GM19324 (cell line): ENCODE measurements around the gene DENND2C.
"Not testable (repeated sequence)": the region's sequence is repeated elsewhere in the genome, so short reads cannot be mapped to it uniquely, and the experiment has no call there.

Experiments used
- ATAC-seq: cut with Tn5 transposase; IDR thresholded peaks from one replicate; pipeline ENCODE4 v1.9.1; 2021; ENCODE audit warnings: mild to moderate bottlenecking, moderate library complexity; ENCODE audit not compliant: unreplicated experiment, low FRiP score

The DENND2C gene

DNA sequence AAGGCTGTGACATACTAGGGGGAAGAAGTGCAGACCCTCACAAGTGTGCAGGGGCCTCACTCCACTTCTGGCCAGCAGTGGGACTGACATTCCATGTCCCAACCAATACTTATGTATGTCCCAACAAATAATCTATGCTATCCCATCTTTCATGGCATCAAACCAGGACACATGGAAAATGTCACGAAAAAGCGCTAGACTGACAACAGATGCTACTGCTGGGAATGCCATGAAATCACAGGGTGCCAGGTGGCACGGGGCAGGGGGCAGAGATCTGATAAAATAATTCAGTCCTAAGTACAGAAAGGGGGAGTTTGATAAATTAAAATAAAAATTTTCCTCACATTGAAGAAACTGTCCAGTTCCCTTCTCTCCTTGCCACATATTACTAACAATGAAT, 60.8 kb downstream of the DENND2C start:
- no peak for ATAC-seq

DNA sequence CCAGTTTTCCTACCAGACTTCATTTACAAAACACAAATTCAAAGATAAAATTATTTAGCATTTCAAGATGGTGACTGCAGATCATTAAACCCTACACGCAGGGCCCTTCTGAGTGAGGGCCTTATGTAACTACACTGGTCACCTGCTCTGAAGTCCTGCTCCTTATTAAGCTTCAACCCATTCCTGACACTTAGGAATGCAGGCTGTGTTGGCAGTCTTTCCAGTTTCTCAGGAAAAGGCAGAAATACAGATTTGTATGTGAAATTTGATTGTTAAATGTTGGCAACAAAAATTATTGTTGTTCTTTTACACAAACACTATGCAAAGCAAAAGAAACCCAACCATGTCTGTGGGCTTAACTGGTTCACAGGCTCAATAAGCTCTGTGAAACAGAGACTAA, 62.6 kb downstream of the DENND2C start:
- ATAC-seq: no peak

DNA sequence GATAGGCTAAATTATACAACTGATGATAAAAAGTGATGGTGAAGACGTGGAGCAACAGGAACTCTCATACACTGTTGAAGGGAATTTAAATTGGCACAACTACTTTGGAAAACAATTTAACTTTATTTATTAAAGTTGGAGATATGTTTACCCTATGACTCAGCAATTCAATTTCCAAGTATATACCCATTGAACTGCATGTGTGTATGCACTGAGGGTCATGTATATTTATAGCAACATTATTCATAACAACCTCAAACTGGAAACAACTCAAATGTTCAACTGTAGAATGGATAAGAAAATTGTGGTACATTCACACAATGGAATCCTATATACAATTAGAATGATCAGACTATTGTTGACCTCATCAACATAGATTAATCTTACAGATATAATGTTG, 71.9 kb downstream of the DENND2C start:
- ATAC-seq: no peak

DNA sequence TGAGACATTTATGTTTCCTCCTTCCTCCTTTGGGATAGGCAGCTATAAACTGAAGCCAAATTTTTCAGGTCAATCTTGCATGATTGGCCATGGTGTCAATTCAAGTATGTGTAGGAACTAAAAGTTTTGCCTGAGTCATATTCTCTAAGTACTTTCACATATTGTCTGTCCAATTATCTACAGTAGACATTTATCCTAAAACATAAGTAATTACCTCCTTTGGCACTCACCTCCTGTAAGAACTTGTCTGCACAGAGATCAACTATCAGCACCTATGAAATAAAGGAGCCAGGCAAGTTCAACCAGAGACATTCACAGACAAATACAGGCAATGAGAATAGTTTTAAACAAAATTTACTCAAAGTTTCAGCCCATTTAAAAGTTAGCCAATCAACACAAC, 74.2 kb downstream of the DENND2C start:
- ATAC-seq: no peak

DNA sequence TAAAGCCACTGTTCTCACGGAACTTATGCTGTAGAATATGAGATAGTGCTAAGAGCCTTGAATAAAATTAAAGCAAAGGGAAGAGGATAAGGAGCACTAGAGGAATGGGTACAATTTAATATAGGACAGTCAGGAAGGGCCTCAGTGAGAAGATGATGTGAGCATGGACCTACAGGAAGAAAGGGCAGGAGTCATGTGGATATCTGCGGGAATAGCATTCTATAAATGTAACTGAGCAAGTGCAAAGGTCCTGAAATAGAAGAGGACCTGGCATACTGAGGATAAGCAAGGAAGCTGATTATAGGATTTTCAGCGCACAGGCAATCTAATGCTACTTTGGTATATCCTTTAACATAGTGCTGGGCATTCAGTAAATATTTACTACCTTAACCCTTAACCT, 75.8 kb downstream of the DENND2C start:
- ATAC-seq: no peak

DNA sequence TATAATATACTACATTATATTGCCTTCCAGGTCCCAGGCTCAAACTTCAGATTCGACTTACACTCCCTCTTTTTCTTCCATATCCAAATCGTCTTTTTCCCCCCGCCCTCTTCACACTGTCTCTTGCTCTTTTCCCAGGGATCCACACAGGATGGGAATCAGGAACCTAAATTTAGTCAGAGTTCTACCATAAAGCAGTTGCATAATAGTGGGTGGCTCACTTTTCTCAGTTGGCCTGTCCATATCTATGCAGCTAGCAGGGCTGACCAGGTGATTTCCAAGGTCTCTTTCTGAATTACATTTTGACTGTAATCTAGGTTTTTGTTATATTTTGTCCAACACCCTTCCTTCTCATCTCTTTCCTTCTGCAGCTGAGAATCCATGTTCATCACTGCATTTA, 80.7 kb downstream of the DENND2C start:
- ATAC-seq: no peak

DNA sequence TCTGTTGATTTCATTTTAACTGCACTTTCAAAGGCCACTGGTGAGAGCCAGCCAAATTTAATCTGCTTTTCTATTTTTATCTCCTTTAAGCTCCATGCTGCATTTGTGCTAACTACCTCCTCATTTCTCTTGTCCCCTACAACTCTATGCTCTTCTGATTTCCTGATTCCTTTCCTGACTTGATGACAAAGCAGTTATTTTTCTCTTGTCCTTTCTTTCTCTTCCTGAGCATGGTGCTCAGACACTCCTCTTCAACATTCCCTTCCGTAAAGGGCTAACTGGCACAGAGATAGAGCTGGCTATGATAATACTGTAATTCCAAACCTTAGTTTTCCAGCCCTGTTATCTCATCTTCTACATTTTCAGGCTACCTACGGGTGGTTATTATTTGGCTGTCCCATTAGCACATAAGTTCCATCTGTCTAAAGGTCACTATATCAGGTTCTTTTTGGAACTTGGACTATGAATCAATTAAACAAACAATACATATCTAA, 81.6 kb downstream of the DENND2C start:
- no peak for ATAC-seq

DNA sequence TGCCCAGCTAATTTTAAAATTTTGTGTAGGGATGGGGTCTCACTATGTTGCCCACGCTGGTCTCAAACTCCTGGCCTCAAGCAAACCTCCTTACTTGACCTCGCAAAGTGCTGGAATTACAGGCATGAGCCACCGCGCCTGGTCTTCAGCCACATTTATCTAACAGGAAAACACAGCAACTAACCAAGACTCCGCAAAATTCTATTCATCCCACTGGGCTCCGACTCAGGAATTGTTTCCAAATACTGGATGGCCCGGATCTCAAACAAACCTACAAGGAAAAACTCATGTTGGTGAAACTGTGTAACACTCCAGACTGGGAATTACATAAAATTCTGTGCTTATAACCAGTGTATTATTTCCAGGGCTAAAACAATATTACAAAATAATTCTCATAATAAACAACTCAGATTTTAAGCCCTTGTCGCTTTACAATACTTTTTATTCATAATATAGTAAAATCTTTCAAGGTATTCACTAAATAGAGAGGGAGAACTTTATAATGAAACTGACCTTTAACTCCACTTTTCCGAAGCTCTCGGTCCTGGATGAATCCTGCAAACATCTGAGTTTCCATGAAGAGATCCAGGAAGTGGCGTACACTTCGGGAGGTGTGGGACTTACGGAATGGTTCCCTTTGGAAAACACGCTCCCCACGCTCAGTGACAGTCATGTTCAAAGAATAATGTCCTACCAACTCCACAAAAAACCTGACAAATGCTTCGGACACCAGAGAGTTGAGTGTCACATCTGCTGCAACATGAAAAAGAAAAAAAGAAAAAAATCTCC, 82.5 kb downstream of the DENND2C start:
- ATAC-seq: no peak

DNA sequence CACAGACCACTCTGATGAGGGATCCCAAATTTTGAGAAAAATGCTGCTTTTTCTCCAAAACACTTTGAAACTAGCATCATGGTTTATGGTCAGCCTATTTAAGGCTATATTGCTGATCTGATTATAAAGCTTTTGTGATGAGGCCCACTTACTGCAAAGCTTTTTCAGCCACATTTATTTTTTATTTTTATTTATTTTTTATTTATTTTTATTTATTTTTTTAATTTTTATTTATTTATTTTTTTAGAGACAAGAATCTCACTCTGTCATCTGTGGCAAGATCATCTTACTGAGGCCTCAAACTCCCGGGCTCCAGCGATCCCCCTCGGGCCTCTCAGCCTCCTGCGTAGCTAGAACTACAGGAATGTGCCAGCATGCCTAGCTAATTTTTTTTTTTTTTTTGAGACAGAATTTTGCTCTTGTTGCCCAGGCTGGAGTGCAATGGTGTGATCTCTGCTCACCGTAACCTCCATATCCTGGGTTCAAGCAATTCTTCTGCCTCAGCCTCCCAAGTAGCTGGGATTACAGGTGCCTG, 83.3 kb downstream of the DENND2C start:
- no peak for ATAC-seq

DNA sequence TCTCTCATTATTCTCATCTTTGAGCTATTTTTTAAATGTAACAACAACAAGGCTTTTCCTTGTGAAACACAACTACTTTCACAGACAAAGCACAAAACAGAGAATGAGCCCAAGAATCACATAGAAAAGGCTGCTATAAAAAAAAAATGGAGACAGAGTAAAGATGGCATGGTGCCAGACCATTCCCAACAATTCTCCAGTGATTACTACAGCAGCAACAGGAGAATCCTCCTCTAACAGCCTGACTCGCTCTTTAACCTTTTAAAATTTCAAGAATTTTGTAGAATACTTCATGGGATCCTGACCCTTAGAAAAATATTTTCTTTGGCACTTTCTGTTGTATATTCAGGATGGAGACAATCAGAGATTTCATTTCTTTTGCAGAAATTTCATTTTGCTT, 84.6 kb downstream of the DENND2C start:
- no peak for ATAC-seq

DNA sequence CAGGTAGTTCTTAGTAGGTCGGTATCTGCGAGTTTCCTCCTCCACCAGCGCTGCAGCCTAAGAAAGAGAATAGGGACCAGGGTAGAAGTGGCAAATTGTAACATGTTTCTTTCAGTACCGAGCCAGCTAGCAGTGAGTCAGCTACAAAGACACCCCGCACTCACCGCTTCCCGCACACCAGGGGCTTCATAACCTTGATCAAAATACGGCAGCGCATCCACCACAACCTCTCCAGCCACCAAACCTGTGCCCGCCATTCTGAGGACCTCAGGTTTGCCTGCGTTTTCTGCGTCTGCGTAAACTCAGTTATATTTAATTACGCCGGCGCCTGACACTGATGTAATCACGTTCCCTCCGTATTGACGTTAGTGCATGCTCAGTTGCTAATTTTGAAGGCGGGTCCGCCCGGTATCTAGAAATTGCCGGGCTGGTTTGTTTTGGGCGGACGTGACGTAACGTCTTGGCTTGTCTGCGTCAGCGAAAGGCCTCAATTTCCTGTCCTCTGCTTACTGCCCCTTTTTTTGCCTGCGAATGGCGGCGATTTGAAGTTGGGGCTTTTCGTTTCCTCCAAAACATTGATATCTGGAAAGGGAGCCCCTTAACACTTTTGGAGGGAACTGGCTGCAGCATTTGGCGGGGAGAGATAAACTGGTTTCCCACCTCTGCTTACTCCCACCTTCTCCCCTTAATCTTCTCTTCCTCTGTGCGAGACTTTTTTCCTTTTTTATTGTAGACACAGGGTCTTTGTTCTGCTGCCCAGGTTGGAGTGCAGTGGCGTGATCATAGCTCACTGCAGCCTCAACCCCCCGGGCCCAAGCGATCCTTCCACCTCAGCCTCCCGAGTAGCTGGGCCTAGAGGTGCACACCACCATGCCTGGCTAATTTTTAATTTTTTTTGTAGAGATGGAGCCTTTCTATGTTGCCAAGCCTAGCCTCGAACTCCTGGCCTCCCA, 88.2 kb downstream of the DENND2C start, which contains the start of gene BCAS2:
Gene BCAS2 (minus strand): TSS at position 281 of the 953 bp plus-strand sequence. CDS start 24 bp downstream, at position 257.
- ATAC-seq: peak; percentile 99

DNA sequence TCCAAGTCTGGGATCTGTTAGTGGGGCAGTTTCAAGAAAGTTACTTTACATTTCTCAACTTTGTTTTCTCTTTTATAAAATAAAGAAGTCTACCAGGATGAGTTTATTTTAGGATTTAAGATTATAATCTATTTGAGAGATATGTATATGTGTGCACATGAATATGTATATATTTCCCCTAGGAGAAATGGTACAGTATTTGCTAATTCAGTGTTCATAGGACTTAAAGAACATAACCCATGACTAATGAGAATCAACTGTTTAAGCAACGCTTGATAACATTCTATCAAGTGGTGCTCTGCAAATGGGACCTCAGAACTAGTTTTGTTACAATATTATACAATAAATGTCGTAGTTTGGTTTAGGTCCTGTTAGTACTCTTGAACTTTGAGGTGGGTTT, 95.5 kb downstream of the DENND2C start:
- ATAC-seq: no peak

DNA sequence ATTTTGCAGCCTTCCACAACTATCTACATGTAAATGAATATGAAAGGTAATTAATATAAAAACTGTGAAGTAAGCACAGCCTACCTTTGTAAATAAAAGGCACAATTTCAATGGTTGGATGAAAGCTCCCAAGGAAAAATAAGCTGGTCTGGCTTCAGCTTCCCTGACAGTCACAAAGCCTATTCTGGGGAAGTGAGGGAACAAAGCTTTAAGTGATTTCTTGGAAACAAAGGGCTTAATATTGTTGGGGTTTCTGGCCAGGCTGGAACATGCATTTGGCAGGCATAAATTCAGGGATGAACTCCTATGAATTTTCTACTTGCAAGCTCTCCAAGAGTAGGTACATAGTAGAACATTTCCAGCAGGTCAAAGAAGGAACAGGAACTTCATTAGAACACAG, 105.7 kb downstream of the DENND2C start:
- no peak for ATAC-seq

DNA sequence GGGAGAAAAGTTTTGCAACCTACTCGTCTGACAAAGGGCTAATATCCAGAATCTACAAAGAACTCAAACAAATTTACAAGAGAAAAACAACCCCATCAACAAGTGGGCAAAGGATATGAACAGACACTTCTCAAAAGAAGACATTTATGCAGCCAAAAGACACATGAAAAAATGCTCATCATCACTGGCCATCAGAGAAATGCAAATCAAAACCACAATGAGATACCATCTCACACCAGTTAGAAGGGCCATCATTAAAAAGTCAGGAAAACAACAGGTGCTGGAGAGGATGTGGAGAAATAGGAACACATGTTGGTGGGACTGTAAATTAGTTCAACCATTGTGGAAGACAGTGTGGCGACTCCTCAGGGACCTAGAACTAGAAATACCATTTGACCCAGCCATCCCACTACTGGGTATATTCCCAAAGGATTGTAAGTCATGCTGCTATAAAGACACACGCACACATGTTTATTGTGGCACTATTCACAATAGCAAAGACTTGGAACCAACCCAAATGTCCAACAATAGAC, 106.8 kb downstream of the DENND2C start:
- ATAC-seq: not testable (repeated sequence)

DNA sequence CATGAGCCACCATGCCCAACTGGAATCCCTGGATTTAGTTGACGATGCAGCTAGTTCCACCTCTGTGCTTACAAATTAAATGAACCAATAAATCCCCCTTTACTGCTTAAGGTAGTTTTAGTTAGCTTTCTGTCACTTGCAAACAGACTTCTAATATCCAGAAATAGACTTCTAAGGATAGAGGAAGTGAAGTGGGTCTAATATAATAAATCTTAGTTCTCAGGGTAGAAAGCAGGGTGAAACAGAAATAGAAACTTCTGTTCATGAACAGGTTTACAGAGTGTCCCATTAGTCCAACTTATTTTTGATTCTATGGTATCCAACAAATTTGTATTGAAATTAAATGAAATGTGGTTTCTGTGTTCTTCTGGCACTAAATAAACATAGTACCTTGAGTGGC, 108.5 kb downstream of the DENND2C start:
- ATAC-seq: no peak

DNA sequence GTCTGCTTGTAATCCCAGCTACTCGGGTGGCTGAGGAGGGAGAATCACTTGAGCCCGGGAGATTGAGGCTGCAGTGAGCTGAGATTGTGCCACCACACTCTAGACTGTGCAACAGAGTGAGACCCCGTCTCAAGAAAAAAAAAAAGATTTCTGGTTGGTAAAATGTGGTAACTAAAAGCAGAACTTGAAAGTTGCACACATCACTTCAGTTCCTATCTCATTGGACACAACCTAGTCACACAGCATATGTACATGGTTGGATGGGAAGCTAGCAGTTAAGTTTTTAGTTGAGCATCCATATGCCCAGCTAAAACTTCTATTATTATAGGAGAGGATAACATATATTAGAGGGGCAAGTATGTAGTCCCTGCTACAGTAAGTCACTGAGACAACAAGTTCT, 110.5 kb downstream of the DENND2C start:
- no peak for ATAC-seq

DNA sequence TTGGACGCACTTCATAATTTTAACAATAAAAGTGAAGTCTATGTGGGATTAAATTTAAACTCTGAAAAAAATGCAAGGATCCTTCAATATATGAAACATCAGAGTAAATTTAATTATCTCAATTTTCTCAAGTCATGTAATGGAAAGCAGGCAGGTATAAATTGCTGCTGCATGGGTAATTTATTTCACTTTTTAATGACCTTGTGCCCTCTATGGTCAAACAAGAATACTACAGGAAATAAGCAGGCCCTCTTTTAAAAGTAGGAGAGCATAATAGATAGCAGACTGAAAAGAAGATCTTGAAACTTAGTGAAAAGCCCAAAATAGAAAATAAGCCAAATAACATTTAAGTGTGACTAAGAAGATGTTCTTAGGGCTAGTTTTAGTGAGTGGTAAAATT, 111.3 kb downstream of the DENND2C start:
- ATAC-seq: no peak

DNA sequence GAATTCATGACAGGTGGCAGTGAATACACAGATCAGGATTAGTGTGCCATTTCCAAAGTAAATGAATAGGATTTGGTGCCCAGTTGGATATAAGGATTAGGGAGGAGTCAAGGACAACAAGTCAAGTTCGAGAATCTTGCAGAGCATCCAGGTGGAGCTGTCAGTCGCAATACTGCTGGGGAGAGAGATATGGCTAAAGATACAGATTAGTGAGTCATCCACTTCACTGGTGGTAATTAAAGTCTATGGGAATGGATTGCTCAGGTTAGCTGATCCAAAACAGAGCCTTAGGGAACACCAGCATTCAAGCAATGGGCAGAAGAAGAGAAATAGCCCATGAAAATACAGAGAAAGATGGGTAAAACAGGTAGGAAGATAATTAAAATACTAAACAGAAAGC, 115.3 kb downstream of the DENND2C start:
- no peak for ATAC-seq

DNA sequence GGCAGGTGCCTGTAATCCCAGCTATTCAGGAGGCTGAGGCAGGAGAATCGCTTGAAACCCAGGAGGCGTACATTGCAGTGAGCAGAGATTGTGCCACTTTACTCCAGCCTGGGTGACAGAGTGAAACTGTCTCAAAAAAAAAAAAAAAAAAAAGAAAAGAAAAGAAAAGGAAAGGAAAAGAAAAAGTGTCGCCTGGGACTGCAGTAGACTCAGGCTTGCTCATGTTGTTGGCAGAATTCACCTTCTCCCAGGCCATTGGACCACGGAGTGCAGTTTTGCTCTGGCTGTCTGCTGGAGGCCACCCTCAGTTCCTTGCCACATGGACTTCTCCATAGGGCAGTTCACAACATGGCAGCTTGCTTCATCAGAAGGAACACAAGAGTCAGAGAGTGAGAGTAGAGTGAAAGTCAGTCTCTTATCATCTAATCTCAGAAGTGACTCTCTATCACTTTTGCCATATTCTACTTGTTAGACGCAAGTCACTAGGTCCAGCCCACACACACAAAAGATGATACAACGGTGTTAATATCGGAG, 117.7 kb downstream of the DENND2C start:
- ATAC-seq: no peak

DNA sequence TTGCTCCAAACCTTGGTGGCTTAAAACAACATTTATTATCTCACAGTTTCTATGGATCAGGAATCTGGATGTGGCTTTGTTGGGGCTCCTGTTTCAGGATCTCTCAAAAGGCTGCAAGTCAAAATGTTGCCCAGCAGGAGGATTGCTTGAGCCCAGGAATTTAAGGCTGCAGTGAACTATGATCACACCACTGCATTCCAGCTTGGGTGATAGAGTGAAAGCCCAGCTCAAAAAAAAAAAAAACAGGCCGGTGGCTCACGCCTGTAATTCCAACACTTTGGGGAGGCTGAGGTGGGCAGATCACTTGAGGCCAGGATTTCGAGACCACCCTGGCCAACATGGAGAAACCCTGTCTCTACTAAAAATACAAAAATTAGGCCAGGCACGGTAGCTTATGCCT, 118.4 kb downstream of the DENND2C start:
- ATAC-seq: no peak

DNA sequence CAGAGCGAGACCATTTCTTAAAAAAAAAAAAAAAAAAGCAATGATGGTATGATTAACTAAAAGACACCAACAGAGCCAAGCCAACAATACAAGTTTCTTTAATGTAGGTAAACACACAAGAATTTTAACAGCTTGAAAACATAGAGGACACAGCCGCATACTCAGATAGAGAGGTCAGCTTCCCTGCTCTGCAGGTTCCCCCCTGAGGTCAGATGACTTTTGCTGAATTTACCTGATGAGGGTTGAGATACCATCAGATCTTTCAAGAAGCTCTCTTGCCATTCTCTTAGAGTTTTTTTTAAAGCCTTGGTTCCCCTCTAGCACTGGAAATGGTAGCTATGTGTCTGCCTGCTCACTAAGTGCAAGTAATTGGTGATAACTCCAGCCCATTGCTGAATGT, 119.5 kb downstream of the DENND2C start:
- no peak for ATAC-seq
